SH-SY5Y (cell line): ENCODE data around the gene AQP1.

Source experiments
- GATA2 ChIP-seq: IDR thresholded peaks from 2 replicates; pipeline ENCODE4 v1.6.1; 2011; ENCODE audit warnings: mild to moderate bottlenecking, low read depth, low read length
- GATA3 ChIP-seq: IDR thresholded peaks from 2 replicates; pipeline ENCODE4 v1.6.1; 2011; ENCODE audit warnings: low read depth, mild to moderate bottlenecking, low read length, moderate library complexity

DNA sequence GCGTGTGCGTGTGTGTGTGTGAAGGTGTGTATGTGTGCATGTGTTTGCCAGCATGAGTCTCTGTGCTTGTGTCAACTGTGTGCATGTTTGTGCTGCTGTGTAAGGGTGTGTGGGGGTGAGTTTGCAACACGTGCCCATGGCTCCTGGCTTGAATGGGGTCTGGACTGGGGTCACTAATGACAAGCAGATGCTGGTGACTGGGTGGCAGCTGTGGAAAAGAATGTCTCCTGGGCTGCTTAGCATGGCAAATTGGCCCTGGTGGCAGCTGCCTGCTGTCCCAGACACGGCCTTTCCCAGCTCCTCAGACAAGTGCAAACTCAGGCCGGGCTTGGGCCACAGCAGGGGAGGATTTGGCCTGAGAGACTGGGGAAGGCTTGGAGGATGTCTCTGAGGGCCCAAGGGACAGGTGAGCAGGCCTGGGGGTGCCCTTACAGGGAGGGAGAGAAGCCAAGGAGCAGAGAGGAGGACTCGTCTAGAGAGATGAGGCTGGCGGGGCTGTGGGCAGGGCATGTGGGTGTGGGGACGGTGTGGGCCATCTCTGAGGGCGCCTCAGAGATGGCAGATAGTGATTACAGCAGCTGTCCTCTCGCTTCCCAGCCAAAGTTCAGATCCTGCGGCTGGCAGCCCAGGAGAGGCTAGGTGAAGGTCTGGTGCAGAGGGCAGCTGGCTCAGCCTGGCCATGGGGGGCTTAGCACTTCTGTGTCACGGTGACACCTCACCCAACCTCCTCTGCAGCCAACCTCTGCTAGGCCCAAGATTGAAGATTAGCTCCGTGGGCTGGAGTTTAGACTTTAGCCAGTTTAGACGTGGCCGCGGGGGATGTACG is 1.5 kb downstream of the AQP1 start:
- TF ChIP-seq GATA2 = peak; percentile 95
- TF ChIP-seq GATA3 = no peak
